Islet of Langerhans (tissue), 1 donor: Measurements from ENCODE around the gene ZFYVE9.
"Not testable (repeated sequence)": the region's sequence is repeated elsewhere in the genome, so short reads cannot be mapped to it uniquely, and the experiment has no call there.

ENCODE experiments used
- FAIRE-seq: peaks from one replicate; lab custom pipeline; 2011; peaks lifted over from hg19 to GRCh38; lab: Jason Lieb, UNC

ZFYVE9 gene

DNA sequence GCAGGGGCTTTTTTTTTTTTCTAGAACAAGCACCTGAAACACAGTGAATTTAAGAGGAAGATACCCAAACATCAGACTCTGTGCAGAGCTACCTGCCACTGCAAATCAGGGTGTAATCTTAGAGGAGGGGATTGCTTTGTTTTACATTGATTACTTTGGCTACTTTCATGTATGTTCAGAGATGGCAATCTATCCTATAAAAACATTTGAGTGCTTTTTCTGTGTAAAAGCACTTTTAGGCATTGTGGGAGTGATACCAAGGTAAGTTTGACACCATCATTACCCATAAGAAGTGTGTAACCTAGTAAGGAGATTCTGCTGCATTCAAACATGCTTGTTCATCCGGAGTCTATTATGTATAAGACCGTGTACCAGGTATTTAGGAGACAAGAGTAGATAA lies 50.1 kb downstream of the ZFYVE9 start:
- no peak for FAIRE-seq

DNA sequence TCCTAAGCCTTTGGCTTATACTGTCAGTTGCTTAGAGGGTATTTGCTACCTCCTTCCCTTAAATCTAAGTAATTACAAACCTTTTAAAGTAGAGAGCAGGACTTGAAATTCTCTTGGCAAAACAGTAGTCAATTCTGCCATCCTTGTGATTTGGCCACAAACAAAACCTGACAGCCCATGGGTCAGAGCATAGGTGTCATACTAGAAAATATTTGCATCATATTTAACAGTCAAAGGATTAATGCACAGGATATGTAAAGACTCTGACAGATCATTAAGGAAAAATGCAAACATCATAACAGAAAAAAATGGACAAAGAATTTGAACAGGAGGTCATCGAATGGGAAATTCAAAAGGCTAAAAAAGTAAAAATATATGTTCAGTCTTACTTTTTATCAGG lies 50.5 kb downstream of the ZFYVE9 start:
- FAIRE-seq = no peak

DNA sequence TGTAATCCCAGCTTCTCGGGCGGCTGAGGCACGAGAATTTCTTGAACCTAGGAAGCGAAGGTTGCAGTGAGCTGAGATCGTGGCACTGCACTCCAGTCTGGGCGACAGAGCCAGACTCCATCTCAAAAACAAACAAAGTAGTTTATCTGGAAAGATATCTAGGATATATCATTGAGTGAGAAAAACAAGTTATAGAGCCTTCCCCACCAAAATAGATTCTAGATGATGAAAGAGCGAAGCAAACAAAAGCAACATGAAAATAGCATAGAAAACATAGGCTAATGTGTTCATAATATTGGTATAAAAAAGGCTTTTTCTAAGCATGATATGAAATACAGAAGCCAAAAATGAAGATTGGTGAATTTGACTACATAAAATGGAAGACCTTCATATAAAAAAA lies 52.1 kb downstream of the ZFYVE9 start:
- no peak for FAIRE-seq

DNA sequence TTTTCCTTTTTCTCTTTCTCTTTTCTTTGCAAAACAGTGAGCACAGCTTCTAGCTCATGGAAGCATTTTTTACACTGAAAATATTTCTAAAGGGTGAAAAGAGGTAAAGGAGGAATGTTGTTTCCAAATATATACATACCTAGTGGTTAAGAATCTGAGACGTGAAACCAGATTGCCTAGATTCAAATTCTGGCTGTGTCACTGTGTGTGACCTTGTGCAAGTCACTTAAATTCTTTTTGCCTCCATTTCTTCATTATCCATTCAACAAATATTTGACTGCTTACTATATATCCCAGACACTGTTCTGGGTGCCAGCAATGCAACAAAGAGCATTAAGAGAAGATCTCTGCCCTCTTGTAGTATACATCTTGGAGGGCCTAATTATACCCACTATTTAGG lies 53.3 kb downstream of the ZFYVE9 start:
- no peak for FAIRE-seq

DNA sequence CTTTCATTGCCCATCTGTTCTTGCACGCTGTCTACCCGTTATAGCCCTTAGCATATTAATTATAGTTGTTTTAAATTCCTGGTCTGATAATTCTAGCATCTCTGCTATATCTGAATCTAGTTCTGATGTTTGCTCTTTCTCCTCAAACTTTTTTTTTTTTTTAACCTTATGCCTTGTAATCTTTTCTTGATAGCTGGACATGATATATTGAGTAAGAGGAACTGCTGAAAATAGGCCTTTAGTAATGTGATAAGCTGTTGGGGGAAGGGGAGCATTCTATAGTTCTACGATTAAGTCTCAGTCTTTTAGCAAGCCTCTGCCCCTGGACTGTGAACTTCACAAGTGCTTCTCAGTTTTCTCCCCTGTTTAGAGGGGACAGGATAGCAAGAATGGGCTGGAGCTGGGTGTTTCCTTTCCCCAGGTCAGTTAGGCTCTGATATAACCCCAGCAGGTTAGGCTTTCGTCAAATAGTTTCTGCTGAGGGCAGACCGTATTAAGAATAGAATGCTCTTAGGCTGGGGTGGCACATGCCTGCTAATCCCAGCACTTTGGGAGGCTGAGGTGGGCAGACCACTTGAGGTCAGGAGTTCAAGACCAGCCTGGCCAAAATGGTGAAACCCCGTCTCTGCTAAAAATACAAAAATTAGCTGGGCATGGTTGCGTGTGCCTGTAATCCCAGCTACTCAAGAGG lies 62.2 kb downstream of the ZFYVE9 start:
- FAIRE-seq = no peak

DNA sequence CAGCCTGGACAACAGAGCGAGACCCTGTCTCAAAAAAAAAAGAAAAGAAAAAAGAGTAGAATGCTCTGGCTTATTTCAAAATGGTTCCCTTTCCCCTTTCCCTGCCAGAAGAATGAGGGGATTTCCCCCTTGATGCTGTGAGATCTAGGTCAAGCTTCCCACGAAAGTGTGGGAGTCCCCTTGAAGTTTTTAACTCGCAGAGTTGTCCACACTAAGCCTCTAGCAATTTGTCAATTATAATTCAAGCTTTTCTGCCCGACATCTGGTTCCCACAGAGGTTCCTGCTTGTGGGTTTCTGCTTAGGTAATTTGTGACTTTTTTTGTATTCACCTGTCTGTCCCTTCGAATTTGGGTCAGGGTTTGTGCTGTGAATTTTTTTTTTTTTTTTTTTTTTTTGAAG lies 62.8 kb downstream of the ZFYVE9 start:
- no peak for FAIRE-seq

DNA sequence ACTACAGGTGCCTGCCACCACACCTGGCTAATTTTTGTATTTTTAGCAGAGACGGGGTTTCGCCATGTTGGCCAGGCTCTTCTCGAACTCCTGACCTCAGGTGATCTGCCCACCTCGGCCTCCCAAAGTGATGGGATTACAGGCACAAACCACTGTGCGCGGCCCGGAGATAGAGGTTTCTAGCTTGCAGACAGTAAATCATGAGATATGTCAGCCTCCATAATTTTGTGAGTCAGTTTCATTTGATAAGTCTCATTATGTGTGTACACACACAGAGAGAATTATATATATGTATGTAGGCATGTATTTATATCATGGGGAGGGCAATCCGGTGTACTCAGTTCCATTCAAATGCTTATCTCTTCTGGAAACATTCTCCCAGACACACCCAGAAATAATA lies 64.8 kb downstream of the ZFYVE9 start:
- not testable (repeated sequence) for FAIRE-seq

DNA sequence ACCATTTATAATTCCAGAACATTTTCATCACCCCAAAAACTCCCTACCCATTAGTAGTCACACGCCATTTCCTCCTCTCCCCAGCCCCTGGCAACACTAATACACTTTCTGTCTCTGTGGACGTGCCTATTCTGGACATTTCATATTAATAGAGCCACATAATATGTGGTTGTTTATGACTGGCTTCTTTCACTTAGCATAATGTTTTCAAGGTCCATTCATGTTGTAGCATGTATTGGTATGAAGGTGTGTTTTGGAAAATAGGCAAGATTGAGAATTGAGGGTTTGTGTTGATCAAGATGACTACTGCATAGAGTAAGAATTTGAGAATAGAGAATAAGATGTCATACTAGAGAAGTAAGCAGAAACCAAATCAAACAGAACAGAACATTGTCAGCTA lies 67.5 kb downstream of the ZFYVE9 start:
- no peak for FAIRE-seq

DNA sequence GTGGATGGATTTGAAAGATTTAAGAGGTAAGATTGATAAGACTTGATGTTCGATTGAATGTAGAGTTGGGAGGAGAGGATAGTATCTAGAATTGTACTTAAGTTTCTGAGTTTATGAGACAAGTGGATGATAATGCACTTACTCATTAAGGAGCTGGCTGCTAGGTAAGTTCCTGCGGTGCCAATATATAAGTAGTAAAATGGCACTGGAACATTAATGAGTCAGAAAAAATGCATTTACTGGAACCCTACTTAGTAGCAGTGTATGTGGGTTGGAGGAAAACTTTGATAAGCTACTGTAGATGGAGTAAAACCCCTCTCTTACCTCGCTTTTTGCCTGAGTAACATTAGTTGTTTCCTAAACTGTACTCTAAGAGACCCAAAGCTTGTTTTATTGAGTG lies 68.2 kb downstream of the ZFYVE9 start:
- no peak for FAIRE-seq

DNA sequence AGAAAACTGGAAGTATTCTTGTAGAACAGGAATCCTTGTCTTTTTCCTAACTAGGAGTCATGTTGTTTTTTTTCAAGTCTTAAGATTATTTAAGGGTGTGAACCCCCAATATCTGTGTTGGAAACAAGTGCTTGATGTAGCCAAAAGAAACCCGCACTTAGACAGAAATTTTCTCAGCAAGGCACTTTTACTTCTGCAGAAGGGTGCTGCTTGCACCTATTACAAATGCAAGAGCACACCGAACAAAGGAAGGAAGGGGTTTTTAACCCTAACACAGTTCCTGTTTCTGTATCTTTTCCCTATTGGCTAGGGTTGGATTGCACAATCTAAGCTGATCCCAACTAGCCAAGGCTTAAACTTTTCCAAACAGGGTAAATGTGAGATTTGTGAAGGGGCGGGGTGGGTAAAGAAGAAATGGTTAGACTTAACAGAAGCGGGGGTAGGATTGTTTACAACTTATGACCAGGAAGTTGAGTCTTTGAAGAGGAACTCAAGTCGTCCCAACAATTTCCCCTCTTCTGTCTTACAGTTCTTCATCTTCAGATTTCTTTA lies 75.1 kb downstream of the ZFYVE9 start:
- no peak for FAIRE-seq

DNA sequence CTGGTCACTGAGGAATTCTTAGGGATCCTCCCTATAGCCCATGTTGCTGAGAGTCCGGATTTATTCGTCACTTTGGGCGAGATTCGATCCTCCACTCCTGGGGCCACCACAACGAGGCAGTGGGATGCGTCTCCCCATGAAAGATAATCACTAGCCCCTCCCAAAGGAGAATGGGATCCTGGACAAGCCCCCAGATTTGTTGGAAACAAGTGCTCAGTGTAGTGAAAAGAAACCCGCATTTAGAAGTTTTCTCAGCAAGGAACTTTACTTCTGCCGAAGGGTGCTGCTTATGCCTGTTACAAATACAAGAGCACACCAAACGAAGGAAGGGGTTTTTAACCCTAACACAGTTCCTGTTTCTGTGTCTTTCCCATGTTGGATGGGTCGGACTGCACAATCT lies 83.3 kb downstream of the ZFYVE9 start:
- FAIRE-seq = no peak

DNA sequence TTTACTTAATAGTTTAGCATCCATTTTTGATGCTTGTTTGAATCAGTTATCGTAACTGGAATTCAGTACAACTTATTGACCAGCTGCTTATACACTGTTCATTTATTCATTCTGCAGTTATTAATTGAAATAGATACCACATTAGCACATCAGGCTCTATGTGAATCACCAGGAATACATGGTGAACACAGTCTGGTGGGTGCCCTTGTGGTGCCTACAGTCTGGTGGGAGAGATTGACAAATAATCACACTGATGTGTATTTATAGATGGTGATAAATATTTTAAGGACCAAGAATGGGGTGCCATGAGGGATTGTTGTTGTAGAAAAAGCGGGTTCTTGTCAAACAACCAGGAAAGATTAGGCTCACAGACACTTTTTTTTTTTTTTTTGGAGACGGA lies 87.6 kb downstream of the ZFYVE9 start:
- FAIRE-seq = no peak

DNA sequence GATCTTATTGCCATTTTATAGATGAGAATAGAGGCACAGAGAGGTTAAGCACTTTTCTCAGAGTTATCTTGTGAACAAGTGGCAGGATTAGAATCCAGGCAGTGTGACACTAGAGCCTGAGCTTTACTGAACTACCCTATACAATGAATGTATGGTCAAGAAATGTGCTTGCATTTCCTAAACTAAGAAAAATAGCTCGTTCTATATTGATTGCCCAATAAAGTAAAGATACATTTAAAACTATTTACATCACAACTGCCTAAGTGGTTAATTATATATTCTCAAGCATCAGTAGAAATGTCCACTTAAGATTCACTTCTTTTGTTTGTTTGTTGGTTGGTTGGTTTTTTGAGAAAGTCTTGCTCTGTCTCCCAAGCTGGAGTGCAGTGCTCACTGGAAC lies 91.6 kb downstream of the ZFYVE9 start:
- FAIRE-seq = no peak

DNA sequence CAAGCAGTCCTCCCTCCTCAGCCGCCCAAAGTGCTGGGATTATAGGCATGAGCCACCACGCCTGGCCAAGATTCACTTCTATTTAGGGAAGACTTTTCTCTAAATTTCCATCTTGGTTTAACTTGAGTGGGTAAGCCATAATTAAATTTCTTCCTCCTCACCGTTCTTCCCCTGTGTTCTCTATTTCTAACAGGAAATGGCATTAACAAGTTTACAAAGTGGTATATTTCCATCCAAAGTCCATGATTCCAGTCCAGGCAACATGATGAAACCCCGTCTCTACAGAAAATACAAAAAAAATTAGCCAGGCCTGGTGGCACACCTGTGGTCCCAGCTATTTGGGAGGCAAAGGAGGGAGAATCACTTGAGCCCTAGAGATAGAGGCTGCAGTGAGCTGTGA lies 92.1 kb downstream of the ZFYVE9 start:
- no peak for FAIRE-seq

DNA sequence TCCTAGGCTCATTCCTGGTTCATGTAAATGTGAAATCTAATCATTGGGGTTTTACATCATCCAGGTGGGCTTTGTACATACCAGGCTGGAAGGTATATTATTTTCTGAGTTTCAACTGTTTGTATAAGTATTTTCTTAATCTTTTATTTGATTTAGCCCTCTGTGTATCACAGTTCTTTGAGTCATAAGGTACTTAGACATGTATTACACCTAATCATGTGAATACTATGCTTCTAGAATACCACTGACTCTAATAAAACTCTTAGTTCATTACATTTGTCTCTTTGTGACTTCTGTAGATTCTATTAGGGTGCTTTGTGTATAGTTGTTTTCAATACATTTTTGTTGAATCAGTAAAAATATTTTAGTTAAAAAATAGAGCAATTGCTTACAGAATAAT lies 92.8 kb downstream of the ZFYVE9 start:
- no peak for FAIRE-seq

DNA sequence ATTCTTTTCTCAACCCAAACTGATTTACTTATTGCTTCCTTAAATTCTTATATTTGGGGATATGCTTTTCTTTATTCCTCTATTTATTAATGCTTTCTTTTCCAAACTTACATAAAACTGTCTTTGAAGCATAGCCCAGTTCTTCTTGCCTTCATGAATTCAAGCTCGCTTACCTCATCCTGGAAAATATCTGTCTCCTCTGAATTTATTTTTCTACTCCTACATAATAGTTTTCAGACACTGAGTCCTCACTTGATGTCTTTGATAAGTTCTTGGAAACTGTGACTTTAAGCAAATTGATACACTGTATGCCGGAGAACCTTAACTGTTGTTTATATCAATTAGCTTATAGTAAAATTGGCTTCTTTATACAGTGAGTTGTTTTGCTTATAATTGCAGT lies 93.8 kb downstream of the ZFYVE9 start:
- FAIRE-seq = peak; percentile 55

DNA sequence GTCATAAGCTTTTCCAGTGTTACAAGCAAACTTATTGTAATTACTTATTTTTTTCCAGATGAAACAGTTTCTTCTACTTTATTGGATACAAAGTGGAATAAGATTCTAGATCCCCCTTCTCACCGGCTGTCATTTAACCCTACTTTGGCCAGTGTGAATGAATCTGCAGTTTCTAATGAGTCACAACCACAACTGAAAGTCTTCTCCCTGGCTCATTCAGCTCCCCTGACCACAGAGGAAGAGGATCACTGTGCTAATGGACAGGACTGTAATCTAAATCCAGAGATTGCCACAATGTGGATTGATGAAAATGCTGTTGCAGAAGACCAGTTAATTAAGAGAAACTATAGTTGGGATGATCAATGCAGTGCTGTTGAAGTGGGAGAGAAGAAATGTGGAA lies 95.5 kb downstream of the ZFYVE9 start:
- FAIRE-seq = peak; percentile 33

DNA sequence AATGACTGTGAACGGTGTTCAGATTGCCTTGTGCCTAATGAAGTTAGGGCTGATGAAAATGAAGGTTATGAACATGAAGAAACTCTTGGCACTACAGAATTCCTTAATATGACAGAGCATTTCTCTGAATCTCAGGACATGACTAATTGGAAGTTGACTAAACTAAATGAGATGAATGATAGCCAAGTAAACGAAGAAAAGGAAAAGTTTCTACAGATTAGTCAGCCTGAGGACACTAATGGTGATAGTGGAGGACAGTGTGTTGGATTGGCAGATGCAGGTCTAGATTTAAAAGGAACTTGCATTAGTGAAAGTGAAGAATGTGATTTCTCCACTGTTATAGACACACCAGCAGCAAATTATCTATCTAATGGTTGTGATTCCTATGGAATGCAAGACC lies 96.6 kb downstream of the ZFYVE9 start:
- FAIRE-seq = no peak

DNA sequence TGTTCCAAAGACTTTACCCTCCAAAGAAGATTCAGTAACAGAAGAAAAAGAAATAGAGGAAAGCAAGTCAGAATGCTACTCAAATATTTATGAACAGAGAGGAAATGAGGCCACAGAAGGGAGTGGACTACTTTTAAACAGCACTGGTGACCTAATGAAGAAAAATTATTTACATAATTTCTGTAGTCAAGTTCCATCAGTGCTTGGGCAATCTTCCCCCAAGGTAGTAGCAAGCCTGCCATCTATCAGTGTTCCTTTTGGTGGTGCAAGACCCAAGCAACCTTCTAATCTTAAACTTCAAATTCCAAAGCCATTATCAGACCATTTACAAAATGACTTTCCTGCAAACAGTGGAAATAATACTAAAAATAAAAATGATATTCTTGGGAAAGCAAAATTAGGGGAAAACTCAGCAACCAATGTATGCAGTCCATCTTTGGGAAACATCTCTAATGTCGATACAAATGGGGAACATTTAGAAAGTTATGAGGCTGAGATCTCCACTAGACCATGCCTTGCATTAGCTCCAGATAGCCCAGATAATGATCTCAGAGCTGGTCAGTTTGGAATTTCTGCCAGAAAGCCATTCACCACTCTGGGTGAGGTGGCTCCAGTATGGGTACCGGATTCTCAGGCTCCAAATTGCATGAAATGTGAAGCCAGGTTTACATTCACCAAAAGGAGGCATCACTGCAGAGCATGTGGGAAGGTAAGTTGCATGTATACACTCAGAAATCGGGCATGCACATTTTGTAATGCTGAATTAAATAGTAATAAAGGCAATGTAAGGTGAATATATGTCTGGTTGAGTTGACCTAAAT lies 97.2 kb downstream of the ZFYVE9 start:
- FAIRE-seq = no peak

DNA sequence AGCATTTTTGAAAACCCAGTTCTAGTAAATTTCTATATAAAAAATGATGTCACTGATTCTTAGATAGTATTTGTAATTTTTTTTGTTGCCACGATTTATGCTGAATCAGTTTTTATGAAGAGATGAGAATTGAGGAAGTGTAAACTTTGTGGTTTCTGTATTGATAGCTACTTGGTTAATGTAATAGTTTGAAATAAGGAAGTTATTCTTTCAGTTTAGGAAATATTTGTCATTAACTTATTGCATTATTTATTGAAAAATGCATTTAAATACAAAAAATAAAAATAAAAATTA lies 97.8 kb downstream of the ZFYVE9 start:
- peak; percentile 85 for FAIRE-seq

DNA sequence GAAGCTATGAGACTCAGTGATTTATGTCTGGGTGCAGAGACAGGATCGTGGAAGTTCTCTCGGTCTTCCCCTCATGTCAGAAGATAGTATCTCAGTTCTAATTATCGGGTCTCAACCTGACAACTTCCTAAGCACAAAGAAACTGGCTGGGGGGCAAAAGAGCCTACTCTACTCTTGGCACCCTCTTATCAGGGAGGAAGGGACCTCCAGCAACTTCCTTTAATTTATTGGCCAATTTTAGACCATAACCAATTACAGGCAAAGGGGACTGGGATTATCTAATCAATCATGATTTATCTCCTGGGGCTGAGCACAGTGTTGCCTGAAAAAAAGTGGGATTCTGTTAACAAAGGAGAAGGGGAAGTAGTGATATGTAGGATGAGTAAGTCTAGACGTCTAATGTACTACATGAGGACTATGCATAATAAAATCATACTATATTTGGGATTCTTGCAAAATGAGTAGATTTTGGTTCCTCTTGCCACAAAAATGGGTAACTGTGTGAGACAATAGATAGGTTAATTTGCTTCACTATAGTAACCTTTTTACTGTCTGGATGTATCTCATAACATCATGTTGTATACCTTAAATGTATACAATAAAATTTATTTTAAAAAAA lies 98.8 kb downstream of the ZFYVE9 start:
- FAIRE-seq = no peak

DNA sequence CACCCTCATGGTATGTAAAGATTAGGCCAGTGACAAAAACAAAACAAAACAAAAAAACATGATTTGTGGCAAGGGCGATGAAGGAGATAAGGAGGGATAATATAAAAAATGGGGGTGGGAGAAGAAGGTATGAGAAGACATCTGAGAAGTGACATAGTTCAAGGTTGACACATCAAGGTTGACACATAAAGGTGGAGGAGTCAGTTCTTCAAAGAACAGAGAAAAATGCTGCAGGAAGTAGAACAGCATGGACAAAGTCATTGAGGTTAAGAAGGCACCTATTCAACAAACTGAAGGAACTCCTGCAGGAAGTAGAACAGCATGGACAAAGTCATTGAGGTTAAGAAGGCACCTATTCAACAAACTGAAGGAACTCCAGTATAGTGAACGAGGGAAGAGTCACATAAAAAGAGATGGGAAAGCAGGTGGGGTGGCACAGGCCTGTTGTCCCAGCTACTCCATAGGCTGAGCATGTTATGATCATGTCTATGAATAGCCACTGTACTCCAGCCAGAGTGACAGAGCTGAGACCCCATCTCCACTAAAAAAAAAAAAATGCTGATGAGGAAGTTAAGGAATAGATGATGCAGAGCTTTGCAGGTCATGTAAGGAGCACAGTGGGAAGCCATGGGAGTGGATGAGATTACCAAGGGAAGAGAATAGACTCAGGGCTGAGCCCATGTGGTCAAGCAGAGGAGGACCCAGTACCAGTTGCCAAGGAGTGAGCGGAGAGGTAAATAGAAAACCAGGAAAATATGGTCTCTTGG lies 101.5 kb downstream of the ZFYVE9 start:
- FAIRE-seq = no peak

DNA sequence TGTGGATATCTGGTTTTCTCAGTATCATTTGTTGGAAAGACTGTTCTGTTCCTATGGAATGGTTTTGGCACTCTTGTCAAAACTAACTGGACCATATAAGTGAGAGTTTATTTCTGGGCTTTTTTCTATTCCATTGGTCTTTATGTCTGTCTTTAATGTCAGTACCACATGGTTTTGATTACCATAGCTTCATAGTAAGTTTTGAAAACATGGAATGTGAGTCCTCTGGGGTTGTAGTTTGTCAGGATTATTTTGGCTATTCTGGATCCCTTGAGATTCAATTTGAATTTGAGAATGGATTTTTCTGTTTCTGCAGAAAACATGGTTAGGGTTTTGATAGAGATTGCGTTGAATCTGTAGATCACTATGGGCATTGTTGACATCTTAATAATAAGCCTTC lies 107.9 kb downstream of the ZFYVE9 start:
- FAIRE-seq = no peak
